Kidney tubule cell (primary cell): ENCODE results near the gene PLXNB2.
A peak's percentile ranks its signal among the peaks of the same experiment; 100 is the strongest.

Source experiments
- DNase-seq: peaks from one replicate; pipeline ENCODE4 v3.0.0-alpha.2; 2018; ENCODE audit warnings: low spot score

PLXNB2 gene

DNA sequence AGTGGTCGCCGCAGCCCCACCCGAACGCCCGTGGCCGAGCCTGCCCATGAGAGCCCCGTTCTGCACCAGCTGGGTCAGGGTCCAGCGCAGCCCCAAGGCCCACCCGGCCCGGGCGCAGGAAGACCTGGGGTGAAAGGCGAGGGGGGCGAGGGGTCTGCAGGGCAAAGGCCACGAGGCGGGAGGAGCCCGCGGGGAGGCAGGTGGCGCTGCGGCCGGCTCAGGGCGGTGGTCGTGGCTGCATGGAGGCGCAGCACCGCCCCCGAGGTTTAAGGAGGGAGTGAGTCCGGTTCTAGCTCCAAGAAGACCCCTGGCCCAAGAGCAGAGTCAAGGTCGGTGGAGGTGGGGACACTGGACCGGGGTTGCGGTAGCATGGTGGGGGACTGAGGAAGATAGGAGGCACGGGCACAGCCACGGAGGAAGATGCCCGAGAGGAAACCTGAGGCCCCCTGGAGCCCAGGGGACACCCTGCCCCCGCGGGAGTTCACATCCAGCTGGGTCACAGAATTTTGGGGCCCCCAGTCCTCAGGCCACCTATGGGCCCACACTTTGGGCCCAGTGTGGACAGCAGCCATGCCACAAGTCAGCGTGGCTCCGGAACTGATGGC, 55.9 kb downstream of the PLXNB2 start:
- DNase-seq: no peak

DNA sequence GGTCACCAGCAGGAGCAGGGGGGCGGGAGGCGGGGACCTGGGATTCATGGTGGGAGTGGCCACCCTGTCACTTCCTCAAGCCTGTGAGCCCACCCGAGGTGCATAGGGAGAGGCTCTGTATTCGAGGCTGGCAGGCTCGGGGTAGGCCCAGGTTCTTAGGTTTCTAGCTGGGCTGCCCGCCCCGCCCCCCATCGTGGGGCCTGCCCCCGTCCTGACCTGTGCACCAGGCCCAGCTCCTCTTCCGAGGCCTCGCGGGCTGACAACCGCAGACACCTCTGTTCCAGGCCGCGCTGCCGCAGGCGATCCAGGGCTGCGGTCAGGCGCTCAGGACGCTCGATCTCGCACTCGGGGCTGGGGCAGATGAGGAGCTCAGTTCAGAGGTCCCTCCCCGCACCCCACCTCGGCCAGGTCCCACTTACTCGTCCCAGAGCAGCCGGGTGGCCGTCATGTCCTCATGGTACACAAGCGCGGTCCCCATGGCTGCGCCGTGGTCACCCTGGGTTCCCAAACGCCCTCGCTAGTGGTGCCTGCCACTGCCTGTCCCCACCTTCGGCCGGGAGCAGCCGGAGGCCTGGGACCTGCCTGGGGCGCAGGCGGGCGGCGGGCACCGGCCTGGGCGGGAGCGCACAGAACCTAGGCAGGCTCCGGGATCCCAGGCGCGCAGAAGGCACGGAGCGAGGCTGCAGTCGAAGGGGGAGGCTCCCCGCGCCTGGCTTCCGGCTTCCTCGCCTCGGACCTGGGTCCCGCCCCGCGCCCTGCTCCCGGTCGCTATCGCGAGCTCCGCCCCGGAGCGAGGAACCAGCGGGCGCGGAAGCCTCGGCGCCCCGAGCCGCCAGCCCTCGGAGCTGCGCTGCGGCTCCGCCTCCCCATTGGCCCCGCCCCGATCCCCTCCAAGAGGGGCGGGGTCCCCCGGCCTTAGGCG, 56.6 kb downstream of the PLXNB2 start, which contains the start of gene HDAC10:
Gene HDAC10, minus strand, starts transcription at position 711 of the 922 bp plus-strand sequence. Its CDS starts 233 bp downstream, at position 478.
- DNase-seq: peak; percentile 84

DNA sequence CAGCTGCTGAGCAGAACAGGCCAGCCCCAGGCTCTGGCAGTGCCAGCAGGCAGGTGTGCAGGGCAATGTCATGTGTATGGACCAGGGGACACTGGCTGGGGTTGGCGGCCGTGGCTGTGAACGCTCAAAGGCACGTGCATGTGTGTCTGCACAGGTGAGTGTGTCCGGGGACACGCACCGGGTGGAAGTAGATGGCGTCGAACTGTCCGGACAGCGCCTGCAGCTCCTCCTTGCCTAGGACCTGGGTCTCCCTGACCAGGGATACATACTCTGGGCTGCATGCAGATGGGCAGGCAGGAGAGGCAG, 57.2 kb downstream of the PLXNB2 start:
- DNase-seq: no peak

DNA sequence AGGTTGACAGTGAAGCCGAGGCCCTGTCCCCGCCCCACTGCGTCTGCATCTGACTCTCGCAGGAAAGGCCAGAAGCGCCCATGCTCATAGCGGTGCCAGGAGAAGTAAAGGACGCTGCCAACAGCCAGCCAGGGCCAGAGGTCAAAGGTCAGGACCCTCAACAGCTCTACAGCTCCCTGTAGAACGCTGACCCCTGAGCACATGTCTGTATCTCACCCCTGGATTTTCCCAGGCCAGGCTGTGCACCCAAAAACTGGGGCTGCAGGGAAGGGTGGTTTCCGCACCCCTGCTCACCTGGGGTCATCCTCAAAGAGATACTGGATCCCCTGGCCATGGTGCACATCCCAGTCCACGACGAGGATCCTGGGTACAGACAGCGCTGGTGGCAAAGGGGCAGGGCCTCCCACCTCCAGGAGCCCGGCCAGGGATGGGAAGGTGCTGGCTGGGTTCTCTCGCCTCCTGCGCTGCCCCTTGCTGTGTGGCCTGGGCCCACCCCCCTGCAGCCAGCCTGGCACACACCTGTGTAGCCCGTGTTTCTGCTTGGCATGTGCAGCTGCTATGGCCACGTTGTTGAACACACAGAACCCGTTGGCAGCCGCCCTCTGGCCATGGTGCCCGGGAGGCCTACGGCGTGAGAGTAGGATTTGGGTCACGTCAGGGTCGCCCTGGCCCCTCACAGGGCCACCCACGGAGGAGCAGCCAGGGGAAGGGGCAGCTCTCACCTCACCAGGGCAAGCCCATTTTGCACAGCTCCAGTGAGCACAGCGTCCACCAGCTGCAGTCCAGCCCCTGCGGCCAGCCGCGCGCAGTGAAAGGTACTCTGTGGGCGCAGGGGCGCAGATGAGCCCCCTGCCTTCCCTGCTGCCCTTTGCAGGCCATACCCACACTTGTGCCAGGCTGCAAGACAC, 57.9 kb downstream of the PLXNB2 start:
- no peak for DNase-seq

DNA sequence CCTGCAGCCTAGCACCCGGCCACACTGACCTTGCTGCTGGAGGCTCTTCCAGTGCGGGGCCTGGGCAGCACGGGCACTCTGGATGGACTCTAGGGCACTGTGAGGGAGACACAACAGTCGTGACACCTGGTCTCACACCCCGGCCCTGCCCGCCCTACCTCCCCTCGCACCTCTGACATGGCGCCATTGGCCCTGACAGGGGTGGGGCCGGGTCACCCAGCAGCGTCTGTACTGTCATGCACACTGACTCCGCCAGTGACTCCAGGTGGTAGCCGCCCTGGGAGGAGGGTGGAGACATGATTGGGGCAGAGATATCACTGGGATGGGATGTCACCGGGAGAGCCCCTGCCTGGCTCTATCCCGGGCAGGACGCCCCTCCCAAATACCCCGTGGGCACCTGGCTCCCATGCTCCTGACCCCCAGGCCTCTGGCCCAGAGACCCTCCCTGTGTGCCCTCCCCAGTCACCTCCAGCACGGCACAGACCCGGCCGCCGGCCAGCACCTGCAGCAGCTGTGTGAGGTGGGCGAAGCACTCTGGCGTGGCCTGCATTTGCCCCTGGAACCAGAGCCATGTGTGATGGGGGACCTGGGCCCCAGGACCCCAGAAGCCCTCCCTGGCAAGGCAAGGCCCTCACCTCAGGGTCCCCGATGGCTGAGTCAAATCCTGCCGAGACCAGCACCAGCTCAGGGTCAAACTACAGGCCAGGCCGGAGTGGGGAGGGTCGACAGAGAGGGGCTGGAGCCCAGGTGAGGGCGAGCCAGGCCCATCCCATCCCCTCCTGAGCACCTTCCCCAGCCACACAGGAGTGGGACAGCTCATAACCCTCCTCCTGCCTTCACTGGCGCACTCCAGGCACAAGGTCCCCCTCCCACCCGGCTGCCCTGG, 59.0 kb downstream of the PLXNB2 start:
- no peak for DNase-seq

DNA sequence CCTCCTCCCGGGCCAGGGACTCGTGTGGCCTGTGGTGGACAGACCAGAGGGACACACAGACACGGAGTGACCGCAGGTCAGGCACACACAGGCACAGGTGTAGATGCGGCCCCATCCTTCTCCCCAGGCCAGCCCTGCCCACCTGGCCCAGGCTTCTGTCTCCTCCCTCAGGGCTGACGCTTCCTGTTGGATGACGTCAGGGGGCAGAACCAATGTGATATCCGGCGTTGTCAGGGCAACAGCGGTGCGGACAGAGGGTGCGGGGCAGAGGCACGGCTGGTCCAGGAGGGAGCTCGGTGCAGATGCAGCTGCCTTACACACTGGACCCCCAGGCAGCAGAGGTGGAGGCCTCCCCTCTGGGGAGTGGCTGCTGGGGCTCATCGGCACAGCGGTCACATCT, 59.7 kb downstream of the PLXNB2 start:
- peak; percentile 39 for DNase-seq

DNA sequence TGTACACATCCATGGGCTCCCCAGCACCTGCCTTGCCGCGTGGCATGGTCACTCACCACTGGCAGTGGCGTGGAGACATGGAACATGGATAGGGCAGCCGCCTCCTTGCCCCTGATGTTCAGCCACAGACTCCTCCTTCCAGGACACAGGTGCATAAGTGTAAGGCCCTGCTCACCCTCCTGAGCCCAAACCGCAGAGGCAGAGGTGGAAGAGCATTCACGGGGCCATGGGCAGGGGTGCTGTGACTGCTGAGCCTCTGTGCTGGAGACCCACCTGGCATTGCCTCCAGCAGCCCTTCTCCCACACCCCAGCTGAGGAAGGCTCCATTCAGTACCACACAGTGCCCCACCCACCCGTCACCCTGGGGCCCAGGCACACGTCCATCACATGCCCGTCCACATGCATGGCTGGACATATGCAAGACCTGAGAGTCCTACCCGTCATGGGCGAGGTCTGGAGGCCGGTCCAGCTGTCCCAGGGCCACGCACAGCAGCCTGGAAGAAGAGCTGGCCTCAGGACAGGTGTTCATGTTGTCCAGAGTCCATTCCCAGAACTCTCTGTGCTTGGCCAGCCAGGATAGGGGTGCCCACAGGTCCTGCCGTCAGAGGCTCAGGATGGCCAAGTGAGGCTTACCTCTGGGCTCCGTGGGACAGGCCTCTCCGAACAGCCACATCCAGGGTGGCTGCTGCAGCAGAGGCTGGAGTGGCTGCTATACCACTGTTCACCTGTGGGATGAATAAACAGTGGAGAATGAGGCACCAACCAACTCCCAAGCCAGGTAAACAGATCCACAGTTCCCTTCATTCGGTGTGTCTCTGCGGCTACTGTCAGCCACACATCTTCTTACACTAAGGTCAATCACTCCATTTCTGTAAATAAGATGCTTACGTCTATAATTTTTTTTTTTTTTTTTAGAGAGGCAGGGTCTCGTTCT, 60.9 kb downstream of the PLXNB2 start:
- peak; percentile 17 for DNase-seq

DNA sequence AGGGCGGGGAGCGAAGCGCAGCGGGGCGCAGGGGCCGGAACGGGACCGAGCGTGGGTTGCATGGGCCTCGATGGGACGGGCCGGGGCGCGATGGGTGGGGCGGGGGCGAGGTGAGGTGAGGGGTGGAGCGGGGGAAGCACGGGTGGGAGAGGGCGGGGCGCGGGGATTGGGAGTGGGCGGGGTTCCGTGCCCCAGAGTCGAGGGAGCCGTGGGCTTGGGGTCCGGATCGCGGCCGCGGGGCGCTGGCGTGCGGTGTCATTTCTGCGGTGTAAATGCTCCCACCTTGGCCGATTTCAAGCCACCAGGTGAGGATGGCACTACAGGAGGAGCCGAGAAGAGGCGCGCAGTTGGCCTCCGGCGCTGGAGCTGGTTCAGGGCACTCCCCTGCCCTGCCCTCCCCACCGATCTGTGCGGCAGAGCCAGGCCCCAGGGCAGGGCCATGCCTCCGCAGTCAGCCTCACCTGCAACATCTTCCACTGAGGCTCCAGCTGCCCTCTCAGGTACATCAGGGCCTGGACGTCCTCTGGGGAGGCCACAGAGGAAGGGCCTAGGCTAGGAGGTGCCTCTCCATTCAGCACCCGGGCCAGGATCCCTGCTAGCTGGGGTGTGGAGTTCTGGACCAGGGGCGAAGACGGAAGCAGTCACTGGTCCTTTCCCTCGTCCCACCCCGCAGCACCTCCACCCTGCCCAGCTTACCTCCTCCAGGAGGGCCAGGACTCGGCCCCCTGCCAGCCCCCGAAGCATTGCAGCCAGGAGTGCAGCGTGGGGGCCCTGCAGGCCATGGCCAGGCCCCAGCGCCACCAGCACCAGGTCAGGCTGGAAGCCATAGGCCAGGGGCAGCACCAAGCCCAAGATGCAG, 62.0 kb downstream of the PLXNB2 start:
- DNase-seq: no peak

DNA sequence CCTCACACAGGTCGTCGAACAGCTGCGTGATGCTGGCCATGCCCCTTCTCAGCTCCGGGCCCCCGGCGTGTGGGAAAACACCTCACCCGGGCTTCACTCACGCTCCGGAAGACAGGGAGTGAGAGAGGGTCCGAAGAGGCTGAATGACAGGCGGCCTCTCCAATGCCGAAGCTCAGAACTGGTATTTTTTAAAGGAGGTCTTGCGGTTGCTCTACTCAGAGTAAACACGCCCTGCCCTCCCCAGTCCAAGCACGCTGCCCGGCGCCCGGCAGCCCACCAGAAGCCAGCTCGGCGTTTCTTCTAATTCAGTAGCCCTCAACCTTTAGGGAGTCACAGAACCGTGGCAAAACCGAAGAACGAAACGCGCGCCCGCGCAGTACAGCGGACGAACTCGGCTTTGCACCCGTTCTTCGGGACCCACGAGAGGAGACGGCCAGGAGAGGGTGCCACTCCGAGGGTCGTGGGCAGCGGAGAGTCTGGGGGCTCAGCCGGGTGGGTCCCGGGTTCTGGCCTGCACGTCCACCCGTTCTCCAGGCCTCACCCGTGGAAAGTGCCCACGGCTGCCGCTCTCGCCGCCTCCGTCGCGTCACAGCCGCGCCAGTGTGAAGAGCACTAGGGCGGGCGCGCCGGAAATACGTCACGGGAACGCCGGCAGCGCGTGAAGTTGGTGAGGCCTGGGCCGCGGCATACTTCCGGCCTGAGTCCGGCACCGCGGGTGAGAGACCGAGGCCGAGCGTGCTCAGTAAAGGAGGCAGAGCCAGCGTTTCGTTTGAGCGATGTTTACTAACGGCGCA, 62.8 kb downstream of the PLXNB2 start, which contains the start of gene TUBGCP6:
Gene TUBGCP6, minus strand, starts transcription at position 604 of the 794 bp plus-strand sequence. Its CDS starts 564 bp downstream, at position 40.
- DNase-seq: peak; percentile 90

DNA sequence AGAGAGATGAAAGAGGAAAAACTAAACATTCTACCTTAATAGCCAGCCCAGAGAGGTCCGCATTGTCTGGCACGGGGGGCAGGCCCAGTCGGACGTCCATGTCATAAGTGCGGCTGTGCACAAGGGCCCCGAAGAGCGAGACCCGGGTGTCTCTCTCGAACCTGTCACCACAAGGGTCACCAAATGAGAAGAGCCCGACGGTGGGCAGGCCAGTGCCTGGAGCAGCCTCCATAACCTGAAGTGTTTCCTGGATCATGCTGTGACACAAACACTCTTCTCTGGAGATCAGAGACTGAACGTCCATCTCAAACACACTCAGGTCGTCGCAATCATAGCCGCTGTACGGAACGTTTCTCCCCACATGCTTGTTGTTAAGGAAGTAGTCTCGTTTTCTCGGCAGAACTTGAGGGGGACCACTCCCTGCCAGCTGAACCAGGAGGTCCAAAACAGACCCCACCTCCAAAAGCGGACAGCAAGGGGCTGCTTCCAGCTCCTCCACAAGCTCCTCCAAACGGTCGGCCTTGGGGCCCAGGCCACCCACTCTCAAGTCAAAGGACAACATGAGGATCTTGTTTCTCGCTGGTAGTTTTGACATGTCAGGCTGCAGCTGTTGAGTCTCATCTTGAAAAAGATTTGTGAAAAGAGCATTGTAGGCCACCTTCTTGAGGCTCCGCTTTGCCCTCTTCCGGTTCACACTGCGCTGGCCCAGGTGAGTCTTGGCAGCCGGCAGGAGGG, 63.6 kb downstream of the PLXNB2 start:
- peak; percentile 14 for DNase-seq

DNA sequence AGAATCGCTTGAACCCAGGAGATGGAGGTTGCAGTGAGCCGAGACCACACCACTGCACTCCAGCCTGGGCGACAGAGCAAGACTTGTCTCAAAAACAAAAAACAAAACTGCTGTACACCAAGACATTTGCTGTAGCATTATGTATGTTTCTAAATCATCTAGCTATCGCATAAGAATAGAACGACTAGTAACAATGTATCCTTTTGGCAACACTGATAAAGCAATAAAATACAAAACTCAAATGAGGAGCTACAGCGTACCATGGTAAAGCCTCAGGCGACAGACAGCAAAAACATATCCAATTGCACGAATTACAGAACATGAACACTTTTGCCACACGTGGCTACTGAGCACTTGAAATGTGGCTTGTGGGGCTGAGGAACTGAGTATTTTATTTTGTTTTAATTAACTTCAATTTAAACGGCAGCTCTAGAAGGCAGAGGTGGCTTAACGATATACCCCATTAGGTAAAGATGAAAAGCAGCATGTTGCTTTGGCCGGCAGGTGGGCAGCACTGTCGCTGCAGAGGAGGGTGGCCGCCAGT, 65.0 kb downstream of the PLXNB2 start:
- no peak for DNase-seq

DNA sequence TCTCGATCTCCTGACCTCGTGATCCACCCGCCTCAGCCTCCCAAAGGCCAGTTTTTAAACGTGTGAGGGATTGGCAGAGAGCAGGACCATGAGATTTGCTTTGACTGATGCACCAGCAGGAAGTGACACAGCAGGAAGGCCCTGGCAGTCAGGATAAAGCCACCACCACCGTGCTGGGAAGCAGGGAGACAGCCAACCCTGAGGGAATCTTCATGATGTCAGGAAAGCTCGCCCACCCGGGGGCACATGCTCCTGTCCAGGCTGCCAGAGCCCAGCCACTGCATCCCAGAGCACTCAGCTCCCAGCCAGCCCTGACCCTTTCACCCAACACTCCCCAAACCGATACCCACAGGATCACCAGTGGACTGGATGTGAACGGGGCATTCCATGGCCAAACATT, 68.7 kb downstream of the PLXNB2 start:
- no peak for DNase-seq

DNA sequence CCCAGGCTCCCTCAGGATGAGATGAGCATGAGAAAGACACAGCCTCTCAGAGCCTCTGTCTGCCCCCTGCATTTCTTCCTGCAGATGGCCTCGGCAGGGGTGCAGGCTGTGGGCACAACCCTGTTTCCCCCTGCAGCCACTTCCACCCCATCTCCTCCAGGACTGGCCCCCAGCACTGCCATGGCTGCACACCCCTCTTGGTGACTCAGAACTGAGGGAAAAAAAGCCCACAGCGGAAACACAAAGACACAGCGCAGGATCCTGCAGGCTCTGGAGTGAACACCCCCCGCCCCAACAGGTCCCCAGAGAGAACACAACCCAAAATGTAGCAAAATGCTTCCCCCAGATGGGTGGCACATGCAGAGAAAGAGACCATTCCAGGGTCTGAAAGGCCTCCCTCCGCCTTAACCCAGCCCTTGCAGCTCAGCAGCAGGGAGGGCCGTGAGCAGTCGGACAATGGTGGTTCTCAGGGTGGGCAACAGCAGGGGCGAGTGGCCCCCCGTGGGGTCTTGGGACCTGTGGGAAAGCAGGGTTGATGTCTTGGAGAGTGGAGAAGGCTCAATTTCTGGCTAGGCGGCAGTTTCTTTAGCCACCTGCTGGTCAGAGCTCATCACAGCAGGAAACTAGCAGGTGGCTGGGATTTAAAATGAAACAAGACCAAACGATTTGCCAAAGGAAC, 70.6 kb downstream of the PLXNB2 start:
- DNase-seq: no peak

DNA sequence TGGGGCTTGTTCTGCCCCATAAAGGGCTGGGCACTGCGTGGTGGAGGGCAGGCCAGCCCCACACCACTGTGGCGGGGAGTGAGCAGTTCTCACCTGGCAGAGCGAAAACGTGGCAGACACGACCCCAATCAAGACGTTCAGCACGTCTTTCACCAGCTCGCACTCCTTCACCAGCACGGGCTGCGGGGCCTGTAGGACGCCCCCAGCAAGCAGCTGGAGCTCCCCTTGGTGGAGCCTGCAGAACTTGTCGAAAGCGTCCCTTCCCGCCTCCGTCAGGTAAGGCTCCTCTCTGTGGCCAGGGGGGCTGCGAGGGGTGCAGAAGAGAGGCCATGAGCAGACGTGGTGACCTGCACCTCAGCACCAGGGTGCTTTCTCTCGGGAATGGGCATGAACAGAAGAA, 74.2 kb downstream of the PLXNB2 start:
- no peak for DNase-seq

DNA sequence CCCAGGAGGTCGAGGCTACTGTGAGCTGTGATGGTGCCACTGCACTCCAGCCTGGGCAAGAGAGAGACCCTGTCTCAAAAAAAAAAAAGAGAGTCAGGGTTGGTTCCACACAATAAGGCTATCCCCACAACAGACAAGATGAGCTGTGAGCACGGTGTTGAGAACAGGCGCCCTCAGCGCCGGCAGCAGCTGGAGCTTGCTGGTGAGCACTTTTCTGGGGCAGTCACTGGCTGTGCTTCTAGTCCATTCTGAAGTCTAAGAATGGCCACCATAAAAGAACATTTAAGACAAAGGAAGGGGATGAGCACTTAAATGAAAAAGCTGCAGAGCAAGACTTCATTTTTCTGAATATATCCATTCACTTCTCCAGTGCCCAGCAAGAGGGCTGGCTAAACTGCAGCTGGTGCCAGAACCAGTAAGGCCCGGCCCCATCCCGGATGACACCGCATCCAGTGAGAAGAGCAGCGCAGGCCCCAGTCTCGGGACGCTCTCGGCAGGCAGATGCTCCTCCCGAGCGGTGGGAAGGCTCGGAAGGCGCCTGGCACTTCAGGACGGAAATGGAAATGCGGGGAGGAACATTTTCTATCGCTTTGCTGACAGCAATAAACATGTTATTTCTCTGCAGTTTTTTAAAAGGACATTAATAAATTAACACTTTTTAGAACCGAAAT, 74.8 kb downstream of the PLXNB2 start:
- DNase-seq: no peak

DNA sequence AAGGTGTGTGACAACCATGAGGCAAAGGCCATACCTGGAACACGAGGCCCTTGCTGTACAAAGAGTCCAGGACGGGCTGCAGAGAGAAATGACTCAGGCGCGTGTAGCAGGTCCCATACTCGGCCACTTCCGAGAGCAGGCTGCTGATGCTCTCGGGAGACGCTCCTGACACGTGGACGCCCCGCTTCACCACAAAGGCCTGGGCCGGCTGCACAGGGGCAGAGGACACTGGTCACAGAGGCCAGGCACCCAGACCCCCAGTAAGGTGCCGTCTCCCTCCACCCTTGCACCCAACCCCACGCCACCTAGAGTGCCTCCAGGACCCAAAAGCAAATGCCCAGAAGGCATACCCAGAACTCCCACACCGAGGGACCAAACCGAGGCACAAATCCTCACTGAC, 78.1 kb downstream of the PLXNB2 start:
- DNase-seq: no peak
